ENCODE results near the gene SYNGR2. TPM values are rescaled to one million over a fixed set of nuclear protein-coding genes. Genes with fewer than 3 reads are reported as not detected.

The SYNGR2 gene
- total and polyA plus RNA-seq, 2 of the 8 experiments (the other 6 are each of a cell fraction or from before 2014, with no cell fraction given), result 50.0 to 139 TPM

DNA sequence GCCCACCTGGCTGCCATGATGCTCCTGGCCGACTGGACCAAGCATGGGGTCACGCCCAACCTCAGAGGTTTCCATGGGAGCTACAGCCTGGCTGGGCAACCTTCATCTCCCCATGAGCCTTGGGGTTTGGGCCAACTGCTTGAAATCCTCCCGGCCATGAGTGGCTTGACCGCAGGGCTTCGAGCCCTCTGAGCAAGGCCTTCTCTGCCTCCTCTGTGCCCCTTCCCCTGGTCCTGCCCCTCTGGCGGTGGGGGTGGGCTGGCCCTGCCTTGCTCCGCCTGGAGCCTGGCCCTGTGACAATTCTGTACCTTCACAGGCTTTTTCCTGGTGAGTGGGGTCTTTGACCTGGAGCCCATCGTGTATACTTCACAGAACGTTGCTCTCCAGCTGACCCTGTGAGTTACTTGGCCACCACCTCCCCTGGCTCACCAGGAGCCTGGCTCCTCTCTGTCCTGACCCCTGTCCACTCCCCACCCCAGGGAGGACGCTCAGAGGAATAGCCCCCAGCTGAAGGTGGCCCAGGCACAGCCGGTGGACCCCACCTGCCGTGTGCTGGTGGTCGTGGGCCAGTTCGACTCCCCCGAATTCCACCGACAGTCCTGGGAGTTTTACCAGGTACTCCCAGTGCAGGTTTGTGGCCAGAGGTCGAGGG lies 36.9 kb downstream of the SYNGR2 start:
- no peak overlapping the region for H2AFZ ChIP-seq (ENCODE audit: low read length)
- H3K9me3 ChIP-seq (ENCODE audit: insufficient read depth in 2 of 2, low read depth in 1 of 2, low read length in 1 of 2), result no peaks in the 10 kb centered on the region
- H4K5ac ChIP-seq (ENCODE audit: insufficient read length, low read depth, low read length), result no peak overlapping the region
- H4K8ac ChIP-seq (ENCODE audit: extremely low read depth, insufficient read depth, low read length), result no peak overlapping the region
- H3K27me3 ChIP-seq (replicated peaks in 1 of 4; ENCODE audit: control insufficient read depth in 3 of 4, extremely low read depth in 1 of 4, insufficient read depth in 3 of 4, low read length in 3 of 4), result no peaks in the 10 kb centered on the region
- H3K4me3 ChIP-seq (ENCODE audit: extremely low read depth in 1 of 4, insufficient read depth in 2 of 4, low read depth in 3 of 4, low read length in 4 of 4), result no peak overlapping the region
- no peak overlapping the region for H2BK20ac ChIP-seq (ENCODE audit: low read length)
- no peak overlapping the region for H2BK15ac ChIP-seq (ENCODE audit: low read length)
- no peak overlapping the region for H3K9ac ChIP-seq (replicated peaks in 1 of 4; ENCODE audit: extremely low read depth in 1 of 4, low read depth in 3 of 4, low read length in 3 of 4)
- ChIA-PET POLR2A (ENCODE audit: partially characterized antibody) (interaction anchor here (0.6 to 5.8 kb wide), 2 partner anchors 16 to 18 kb away, joined by 3 to 36 read pairs; partner anchors contain the start of genes AFMID and TK1), CTCF (ENCODE audit: partially characterized antibody) (interaction anchor here (0.9 to 10.2 kb wide), 10 partner anchors 9 to 115 kb away, joined by 3 to 65 read pairs (median 6); partner anchors contain the start of genes AFMID, BIRC5 and TK1)
- no peak overlapping the region for H3K18ac ChIP-seq (ENCODE audit: extremely low read depth, low read length)
- H3K23me2 ChIP-seq (ENCODE audit: low read depth, low read length), result no peaks in the 10 kb centered on the region
- H4K20me1 ChIP-seq (replicated peaks in 1 of 2; ENCODE audit: control insufficient read depth in 1 of 2, insufficient read depth in 2 of 2, low read length in 2 of 2), result peaks cover 2 to 5% of the 10 kb centered on the region in 2 experiments
- H3K79me1 ChIP-seq (ENCODE audit: low read depth, low read length), result peaks cover 4% of the 10 kb centered on the region; the same call in 1 of the 2 replicates
- no peak overlapping the region for H2AK5ac ChIP-seq (ENCODE audit: low read depth, low read length)
- no peak overlapping the region for H2BK120ac ChIP-seq (replicated peaks; ENCODE audit: low read depth, low read length)
- TF ChIP-seq EGR1 (IDR thresholded peaks at IDR 0.05; ENCODE audit: borderline replicate concordance, low read depth, low read length) (no peak), CBX5 (IDR thresholded peaks at IDR 0.05; ENCODE audit: low read depth, low read length) (no peak), POU5F1 (IDR thresholded peaks at IDR 0.05; ENCODE audit: low read depth, low read length) (no peak)
- TF ChIP-seq, protein P1, sequence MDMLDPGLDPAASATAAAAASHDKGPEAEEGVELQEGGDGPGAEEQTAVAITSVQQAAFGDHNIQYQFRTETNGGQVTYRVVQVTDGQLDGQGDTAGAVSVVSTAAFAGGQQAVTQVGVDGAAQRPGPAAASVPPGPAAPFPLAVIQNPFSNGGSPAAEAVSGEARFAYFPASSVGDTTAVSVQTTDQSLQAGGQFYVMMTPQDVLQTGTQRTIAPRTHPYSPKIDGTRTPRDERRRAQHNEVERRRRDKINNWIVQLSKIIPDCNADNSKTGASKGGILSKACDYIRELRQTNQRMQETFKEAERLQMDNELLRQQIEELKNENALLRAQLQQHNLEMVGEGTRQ (IDR thresholded peaks at IDR 0.05; ENCODE audit: low read length), result no peak
- no peak for DNase-seq (ENCODE audit: low read depth in 1 of 2, low spot score in 2 of 2)
- WGBS, 2 experiments (ENCODE audit: extremely low coverage in 1 of 2, insufficient coverage in 1 of 2, insufficient read length in 1 of 2, insufficient replicate concordance in 2 of 2, low coverage in 1 of 2, low lambda C conversion rate in 2 of 2, missing lambda C conversion rate in 1 of 2), result 95% methylated on average over 13 of the region's 17 CpGs; no CpG with 5 or more reads in 1 of the 2 experiments
- no peak for FAIRE-seq
- no peaks in the 10 kb centered on the region; a peak in 1 of 7 replicates for H3K4me1 ChIP-seq (replicated peaks in 1 of 4; ENCODE audit: control insufficient read depth in 3 of 4, insufficient read depth in 4 of 4, low read length in 3 of 4)
- no peak overlapping the region for H3K27ac ChIP-seq (ENCODE audit: low read depth, low read length)
- H3K79me2 ChIP-seq (ENCODE audit: control insufficient read depth in 1 of 2, insufficient read depth in 2 of 2, low read length in 2 of 2), result no peaks in the 10 kb centered on the region
- H3K36me3 ChIP-seq (ENCODE audit: control insufficient read depth in 2 of 4, insufficient read depth in 4 of 4, low read length in 3 of 4), result peaks cover 0 to 19% (median 1%) of the 10 kb centered on the region in 4 experiments; a peak in 4 of 8 replicates
- no peak overlapping the region for H2BK5ac ChIP-seq (ENCODE audit: low read depth, low read length)
- no peak overlapping the region for H4K91ac ChIP-seq (replicated peaks; ENCODE audit: insufficient read length, low read length)
- no peak overlapping the region for H3K23ac ChIP-seq (ENCODE audit: insufficient read length)
- no peak overlapping the region for H3K56ac ChIP-seq (replicated peaks; ENCODE audit: insufficient read length, low read depth, low read length)
- no peak overlapping the region for H2BK12ac ChIP-seq (ENCODE audit: low read depth, low read length)
- no peak overlapping the region for H3K4ac ChIP-seq (replicated peaks; ENCODE audit: insufficient read length, low read depth, low read length)
- H3K14ac ChIP-seq (ENCODE audit: insufficient read length), result no peak overlapping the region
- H3K4me2 ChIP-seq (ENCODE audit: insufficient read depth in 1 of 2, low read depth in 2 of 2, low read length in 2 of 2), result no peak overlapping the region

Data from H1 (cell line).